Activated CD8-positive, alpha-beta T cell treated with anti-CD3 and anti-CD28 coated beads for 36 hours (primary cell): ENCODE measurements around the gene EDNRB. TPM values are rescaled to one million over a fixed set of nuclear protein-coding genes. Genes with fewer than 3 reads are reported as not detected.
"Not testable (repeated sequence)": the region's sequence is repeated elsewhere in the genome, so short reads cannot be mapped to it uniquely, and the experiment has no call there.

ENCODE experiments used
- ATAC-seq: fragments of 200-7000 bp; cut with Tn5 transposase; one replicate; pipeline ENCODE4 v1.10.0; 2021; ENCODE audit warnings: mild to moderate bottlenecking, moderate library complexity
- CTCF ChIA-PET: fragments of 350-600 bp; sonication (Branson Sonifier 250); formaldehyde crosslinking; loops from one replicate; lab custom pipeline; 2021; ENCODE audit warnings: antibody characterized with exemption; lab: Charles Lee
- POLR2A ChIA-PET: fragments of 350-600 bp; sonication (Branson Sonifier 250); formaldehyde crosslinking; loops from one replicate; lab custom pipeline; 2021; ENCODE audit warnings: antibody characterized with exemption; lab: Charles Lee
- DNase-seq: peaks from one replicate; pipeline ENCODE4 v3.0.0-alpha.2; 2020
- H3K27ac Mint-ChIP-seq: one replicate; pipeline ENCODE4 v1.8.0; 2021; ENCODE audit warnings: mild to moderate bottlenecking, mixed read lengths
- H3K27me3 Mint-ChIP-seq: one replicate; pipeline ENCODE4 v1.8.0; 2021; ENCODE audit warnings: mixed read lengths
- H3K36me3 Mint-ChIP-seq: one replicate; pipeline ENCODE4 v1.8.0; 2021; ENCODE audit warnings: low read depth, mixed read lengths
- H3K4me1 Mint-ChIP-seq: one replicate; pipeline ENCODE4 v1.8.0; 2021; ENCODE audit warnings: low read depth, mixed read lengths
- H3K4me3 Mint-ChIP-seq: one replicate; pipeline ENCODE4 v1.8.0; 2021; ENCODE audit warnings: mild to moderate bottlenecking, moderate library complexity, mixed read lengths
- H3K9me3 Mint-ChIP-seq: one replicate; pipeline ENCODE4 v1.8.0; 2021; ENCODE audit warnings: mixed read lengths
- CTCF ChIP-seq: fragments of 200-600 bp; IDR thresholded peaks from one replicate; pipeline ENCODE4 v1.8.0; 2022; ENCODE audit warnings: antibody characterized with exemption, mild to moderate bottlenecking
- intact Hi-C: fragments of 100-400 bp; cut with micrococcal nuclease; formaldehyde crosslinking; loops from one replicate; pipeline ENCODE4 v1.10.0; 2022
- total RNA-seq, 2 experiments: library from RNA; stranded (reverse); gene quantifications; one replicate each; pipeline ENCODE4 v1.2.3, GENCODE V29; 2021

EDNRB gene
- total RNA-seq, result not detected

GRCh38 chr13:77918391-77919245 is at the start of gene EDNRB:
EDNRB (minus strand) TSS chr13:77918831; CDS start chr13:77918573, 258 bp downstream.
- Mint-ChIP-seq H3K36me3 (no peaks in the 10 kb centered on the region), H3K27me3 (peaks cover 30% of the 10 kb centered on the region), H3K9me3 (no peaks in the 10 kb centered on the region), H3K4me3 (no peak within 1 kb of the TSS), H3K27ac (no peak within 1 kb of the TSS), H3K4me1 (peaks cover 5% of the 10 kb centered on the region)
- POLR2A ChIA-PET, result interaction anchor here (0.9 kb wide), 1 partner anchor 11 kb away, joined by 3 read pairs; no protein-coding TSS in a partner anchor
- DNase-seq (peak; percentile 6), ATAC-seq (no peak)
- TF ChIP-seq CTCF, result no peak
- intact Hi-C loops, result no loop called here
- CTCF ChIA-PET, result no interaction called here

- peaks cover 2% of the 10 kb centered on the region for H3K27me3 Mint-ChIP-seq
- ATAC-seq (no peak), DNase-seq (no peak)
- TF ChIP-seq CTCF, result no peak
- H3K9me3 Mint-ChIP-seq, result no peaks in the 10 kb centered on the region
- H3K27ac Mint-ChIP-seq, result no peak overlapping the region
- ChIA-PET POLR2A (no interaction called here), CTCF (no interaction called here)
- intact Hi-C loops, result no loop called here
- no peak overlapping the region for H3K4me3 Mint-ChIP-seq
- H3K4me1 Mint-ChIP-seq, result no peaks in the 10 kb centered on the region
- no peaks in the 10 kb centered on the region for H3K36me3 Mint-ChIP-seq
Measured at GRCh38 chr13:77966671-77967070, 48.0 kb upstream of the EDNRB start.

- no peak overlapping the region for H3K27ac Mint-ChIP-seq
- no peaks in the 10 kb centered on the region for H3K4me1 Mint-ChIP-seq
- no peak overlapping the region for H3K4me3 Mint-ChIP-seq
- peaks cover 6% of the 10 kb centered on the region for H3K27me3 Mint-ChIP-seq
- no peak for TF ChIP-seq CTCF
- CTCF ChIA-PET, result no interaction called here
- no peaks in the 10 kb centered on the region for H3K9me3 Mint-ChIP-seq
- ATAC-seq, result no peak
- intact Hi-C loops, result no loop called here
- H3K36me3 Mint-ChIP-seq, result no peaks in the 10 kb centered on the region
- DNase-seq, result no peak
- POLR2A ChIA-PET, result no interaction called here
Measured at GRCh38 chr13:77952737-77953136, 34.1 kb upstream of the EDNRB start.

GRCh38 chr13:77952276-77952675 is 33.6 kb upstream of the EDNRB start:
- CTCF ChIA-PET, result no interaction called here
- TF ChIP-seq CTCF, result no peak

GRCh38 chr13:77946522-77946921 is 27.9 kb upstream of the EDNRB start:
- CTCF ChIA-PET, result interaction anchor here (1.2 kb wide), 1 partner anchor 175 kb away, joined by 3 read pairs; no protein-coding TSS in a partner anchor
- H3K27ac Mint-ChIP-seq, result no peak overlapping the region

More at GRCh38 chr13:77952276-77952675, 33.6 kb upstream of the EDNRB start:
- no peak for DNase-seq
- Mint-ChIP-seq H3K4me1 (no peaks in the 10 kb centered on the region), H3K27ac (no peak overlapping the region), H3K4me3 (no peak overlapping the region), H3K36me3 (no peaks in the 10 kb centered on the region), H3K9me3 (no peaks in the 10 kb centered on the region), H3K27me3 (peaks cover 6% of the 10 kb centered on the region)
- POLR2A ChIA-PET, result no interaction called here
- intact Hi-C loops, result no loop called here
- no peak for ATAC-seq

GRCh38 chr13:77935063-77935462 is 16.4 kb upstream of the EDNRB start:
- H3K27ac Mint-ChIP-seq, ATAC-seq, H3K9me3 Mint-ChIP-seq, H3K4me3 Mint-ChIP-seq, DNase-seq, H3K36me3 Mint-ChIP-seq, H3K27me3 Mint-ChIP-seq, POLR2A ChIA-PET, intact Hi-C loops, H3K4me1 Mint-ChIP-seq: not testable (repeated sequence)
- CTCF ChIA-PET, result interaction anchor here (1.0 kb wide), 1 partner anchor 14 kb away, joined by 3 read pairs; no protein-coding TSS in a partner anchor

More at GRCh38 chr13:77946522-77946921, 27.9 kb upstream of the EDNRB start:
- Mint-ChIP-seq H3K9me3 (no peaks in the 10 kb centered on the region), H3K27me3 (peaks cover 6% of the 10 kb centered on the region), H3K36me3 (no peaks in the 10 kb centered on the region), H3K4me3 (no peak overlapping the region), H3K4me1 (no peaks in the 10 kb centered on the region)
- POLR2A ChIA-PET, result no interaction called here
- no peak for TF ChIP-seq CTCF
- ATAC-seq (no peak), DNase-seq (no peak)
- intact Hi-C loops, result no loop called here
